H9 (cell line): ENCODE data around the gene HYAL2. TPM values are rescaled to one million over a fixed set of nuclear protein-coding genes. Genes with fewer than 3 reads are reported as not detected.
A peak's percentile ranks its signal among the peaks of the same experiment; 100 is the strongest.

Experiments used
- DNase-seq: peaks from one replicate; pipeline ENCODE4 v3.0.0-alpha.2; 2017
- H2AFZ ChIP-seq: one replicate; pipeline ENCODE4 v1.6.1; 2013; ENCODE audit warnings: mild to moderate bottlenecking, low read length, control low read depth, moderate library complexity
- H2AK5ac ChIP-seq: 2 replicates; pipeline ENCODE4 v1.6.1; 2013; ENCODE audit warnings: low read length, control low read depth, mixed read lengths; ENCODE audit not compliant: insufficient read length
- H2BK120ac ChIP-seq: one replicate; pipeline ENCODE4 v1.6.1; 2013; ENCODE audit warnings: low read depth, mild to moderate bottlenecking, low read length, control low read depth, inconsistent platforms; ENCODE audit not compliant: poor library complexity, severe bottlenecking
- H2BK12ac ChIP-seq: 2 replicates; pipeline ENCODE4 v1.6.1; 2013; ENCODE audit warnings: low read length, control low read depth, mixed read lengths, low read depth; ENCODE audit not compliant: insufficient read length
- H2BK15ac ChIP-seq: 2 replicates; pipeline ENCODE4 v1.6.1; 2013; ENCODE audit warnings: low read depth, low read length, control low read depth
- H2BK20ac ChIP-seq: one replicate; pipeline ENCODE4 v1.6.1; 2013; ENCODE audit warnings: low read depth, mild to moderate bottlenecking, low read length, control low read depth, inconsistent platforms; ENCODE audit not compliant: poor library complexity, severe bottlenecking
- H2BK5ac ChIP-seq: 2 replicates; pipeline ENCODE4 v1.6.1; 2013; ENCODE audit warnings: low read length, control low read depth, mixed read lengths; ENCODE audit not compliant: insufficient read length
- H3K14ac ChIP-seq: 2 replicates; pipeline ENCODE4 v1.6.1; 2013; ENCODE audit warnings: low read length, control low read depth; ENCODE audit not compliant: insufficient read depth
- H3K18ac ChIP-seq: 2 replicates; pipeline ENCODE4 v1.6.1; 2013; ENCODE audit warnings: low read depth, mild to moderate bottlenecking, mixed read lengths, low read length, control low read depth; ENCODE audit not compliant: insufficient read length
- H3K23ac ChIP-seq: 2 replicates; pipeline ENCODE4 v1.6.1; 2013; ENCODE audit warnings: low read length, control low read depth, mixed read lengths, low read depth; ENCODE audit not compliant: insufficient read length
- H3K23me2 ChIP-seq: 2 replicates; pipeline ENCODE4 v1.6.1; 2013; ENCODE audit warnings: low read depth, mild to moderate bottlenecking, mixed read lengths, low read length, control low read depth; ENCODE audit not compliant: insufficient read length, poor library complexity, severe bottlenecking
- H3K27ac ChIP-seq: 2 replicates; pipeline ENCODE4 v1.5.1; 2013; ENCODE audit warnings: low read length, control low read depth, mixed read lengths, low read depth; ENCODE audit not compliant: insufficient read length
- H3K27me3 ChIP-seq: 2 replicates; pipeline ENCODE4 v1.6.1; 2013; ENCODE audit warnings: low read length, control low read depth, inconsistent platforms; ENCODE audit not compliant: insufficient read depth
- H3K4ac ChIP-seq: 2 replicates; pipeline ENCODE4 v1.6.1; 2013; ENCODE audit warnings: low read depth, mild to moderate bottlenecking, control low read depth, inconsistent platforms, low read length, moderate library complexity
- H3K4me1 ChIP-seq: 2 replicates; pipeline ENCODE4 v1.6.1; 2013; ENCODE audit warnings: low read length, control low read depth, inconsistent platforms; ENCODE audit not compliant: insufficient read depth
- H3K4me2 ChIP-seq: 2 replicates; pipeline ENCODE4 v1.6.1; 2013; ENCODE audit warnings: low read length, control low read depth, mixed read lengths; ENCODE audit not compliant: insufficient read length, insufficient read depth
- H3K56ac ChIP-seq: 2 replicates; pipeline ENCODE4 v1.6.1; 2013; ENCODE audit warnings: low read depth, mild to moderate bottlenecking, mixed read lengths, low read length, control low read depth; ENCODE audit not compliant: insufficient read length
- H3K79me1 ChIP-seq: 2 replicates; pipeline ENCODE4 v1.6.1; 2013; ENCODE audit warnings: low read depth, mild to moderate bottlenecking, moderate library complexity, low read length, control low read depth, inconsistent platforms; ENCODE audit not compliant: insufficient read depth, poor library complexity, severe bottlenecking
- H3K79me2 ChIP-seq: 2 replicates; pipeline ENCODE4 v1.6.1; 2013; ENCODE audit warnings: low read length, control low read depth, inconsistent platforms; ENCODE audit not compliant: insufficient read depth
- H3K9ac ChIP-seq: 2 replicates; pipeline ENCODE4 v1.6.1; 2013; ENCODE audit warnings: low read length, control low read depth, mixed read lengths; ENCODE audit not compliant: insufficient read length; ENCODE audit errors: extremely low read depth
- H3K9me3 ChIP-seq: one replicate; pipeline ENCODE4 v1.6.1; 2013; ENCODE audit warnings: low read depth, low read length, inconsistent platforms; ENCODE audit not compliant: control insufficient read depth
- H3T11ph ChIP-seq: one replicate; pipeline ENCODE4 v1.6.1; 2013; ENCODE audit warnings: mild to moderate bottlenecking, low read length, control low read depth, inconsistent platforms
- H4K20me1 ChIP-seq: one replicate; pipeline ENCODE4 v1.6.1; 2013; ENCODE audit not compliant: control insufficient read depth, insufficient read length, insufficient read depth
- H4K5ac ChIP-seq: 2 replicates; pipeline ENCODE4 v1.6.1; 2013; ENCODE audit warnings: low read depth, mild to moderate bottlenecking, mixed read lengths, low read length, control low read depth; ENCODE audit not compliant: insufficient read length
- H4K8ac ChIP-seq: replicated peaks from 2 replicates; pipeline ENCODE4 v1.6.1; 2013; ENCODE audit warnings: low read length, control low read depth, mixed read lengths, low read depth; ENCODE audit not compliant: insufficient read length
- H4K91ac ChIP-seq: 2 replicates; pipeline ENCODE4 v1.6.1; 2013; ENCODE audit warnings: low read depth, mild to moderate bottlenecking, moderate library complexity, mixed read lengths, low read length, control low read depth; ENCODE audit not compliant: insufficient read length
- H3K27ac Mint-ChIP-seq, 3 experiments: 2 replicates in 2 of 3; 3 replicates in 1 of 3; pipeline ENCODE4 v1.8.0; 2020 to 2021; ENCODE audit warnings: mixed read lengths in 3 of 3, mild to moderate bottlenecking in 1 of 3, moderate library complexity in 1 of 3
- H3K27me3 Mint-ChIP-seq: 2 replicates; pipeline ENCODE4 v1.8.0; 2021; ENCODE audit warnings: low read depth, mild to moderate bottlenecking, moderate library complexity, mixed read lengths
- H3K36me3 Mint-ChIP-seq, 3 experiments: 2 replicates in 2 of 3; 3 replicates in 1 of 3; pipeline ENCODE4 v1.8.0; 2020 to 2021; ENCODE audit warnings: low read depth in 3 of 3, mixed read lengths in 3 of 3; ENCODE audit not compliant: insufficient read depth in 1 of 3
- H3K4me1 Mint-ChIP-seq, 2 experiments: 2 replicates each; pipeline ENCODE4 v1.8.0; 2020; ENCODE audit warnings: mixed read lengths in 2 of 2
- H3K4me3 Mint-ChIP-seq, 2 experiments: 2 replicates in 1 of 2; 3 replicates in 1 of 2; pipeline ENCODE4 v1.8.0; 2020 to 2021; ENCODE audit warnings: mild to moderate bottlenecking in 2 of 2, mixed read lengths in 2 of 2, moderate library complexity in 1 of 2
- H3K9me3 Mint-ChIP-seq, 2 experiments: 2 replicates in 1 of 2; 3 replicates in 1 of 2; pipeline ENCODE4 v1.8.0; 2020; ENCODE audit warnings: mild to moderate bottlenecking in 2 of 2, mixed read lengths in 2 of 2, moderate library complexity in 1 of 2
- CTCF ChIP-seq: fragments of 200-600 bp; sonication (generic); conservative IDR thresholded peaks from 3 replicates; pipeline ENCODE4 v1.8.0; 2021; ENCODE audit warnings: antibody characterized with exemption, mild to moderate bottlenecking
- WGBS: extraction: QIAGEN DNeasy Blood & Tissue Kit; methylation state at CpG from one replicate; pipeline ENCODE4 v1.1.7; 2013; ENCODE audit warnings: missing lambda C conversion rate, low lambda C conversion rate, mixed read lengths; ENCODE audit not compliant: insufficient read length; ENCODE audit errors: extremely low coverage; 5-methylcytosine and 5-hydroxymethylcytosine counted together
- total RNA-seq: library from RNA; stranded (reverse); gene quantifications from 2 replicates; pipeline ENCODE4 v1.2.1, GENCODE V29; 2021

Gene HYAL2
- total RNA-seq, 1 experiment from 2014 or later = 51.9 TPM

DNA sequence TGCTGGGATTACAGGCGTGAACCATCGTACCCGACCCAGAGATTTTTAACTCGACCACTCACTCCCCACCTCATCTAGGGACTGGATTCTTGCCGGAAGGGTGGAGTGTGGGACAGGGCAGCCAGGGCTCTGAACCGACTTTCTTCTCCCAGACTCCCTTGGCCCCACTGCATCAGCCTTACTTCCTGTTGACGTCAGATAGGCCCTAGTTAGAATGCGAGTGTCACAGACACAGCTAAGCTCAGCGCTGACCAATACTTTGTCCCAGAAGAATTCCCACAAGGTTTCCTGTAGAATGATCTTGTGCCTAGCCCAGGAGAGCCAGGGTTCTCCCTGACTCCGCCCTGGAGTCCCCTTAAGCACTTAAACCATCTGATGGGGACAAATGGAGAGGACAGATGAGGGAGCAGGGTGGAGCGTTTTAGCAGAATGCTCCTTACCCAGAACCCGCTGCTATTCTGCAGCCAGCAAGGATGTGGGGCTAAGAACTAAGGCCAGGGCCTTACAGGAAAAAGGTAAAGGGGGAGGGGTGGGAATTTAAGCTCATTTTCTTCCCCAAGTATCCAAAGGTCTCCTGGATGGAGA is 11.3 kb upstream of the HYAL2 start:
- no peak overlapping the region for H2AK5ac ChIP-seq
- H3K9me3 ChIP-seq = no peaks in the 10 kb centered on the region
- H3K27me3 ChIP-seq = no peaks in the 10 kb centered on the region; the same call in 1 of the 2 replicates
- H4K8ac ChIP-seq = no peak overlapping the region
- H2BK5ac ChIP-seq = no peak overlapping the region
- no peak overlapping the region for H3K56ac ChIP-seq
- H3K23me2 ChIP-seq = peaks cover 17% of the 10 kb centered on the region
- Mint-ChIP-seq H3K4me1 (peaks cover 20 to 28% of the 10 kb centered on the region in 2 experiments), H3K36me3 (peaks cover 11 to 45% (median 44%) of the 10 kb centered on the region in 3 experiments; a peak in 6 of 7 replicates), H3K27ac (peak overlapping the region in 2 of 3 experiments; percentile 48 to 49; a peak in 3 of 7 replicates), H3K27me3 (peaks cover 10% of the 10 kb centered on the region), H3K4me3 (peak overlapping the region in 1 of 2 experiments; percentile 11; a peak in 2 of 5 replicates), H3K9me3 (no peaks in the 10 kb centered on the region)
- H4K5ac ChIP-seq = no peak overlapping the region
- H3K18ac ChIP-seq = no peak overlapping the region
- H3K4me2 ChIP-seq = no peak overlapping the region
- no peak for TF ChIP-seq CTCF
- no CpG with 5 or more reads among the region's 12 CpGs for WGBS
- H2BK12ac ChIP-seq = no peak overlapping the region
- H3K4me1 ChIP-seq = no peaks in the 10 kb centered on the region; the same call in 1 of the 2 replicates
- no peak overlapping the region for H3K9ac ChIP-seq
- H2BK120ac ChIP-seq = no peak overlapping the region
- no peak overlapping the region for H4K91ac ChIP-seq
- no peaks in the 10 kb centered on the region for H4K20me1 ChIP-seq
- peaks cover 5% of the 10 kb centered on the region; the same call in 1 of the 2 replicates for H3K79me2 ChIP-seq
- no peak overlapping the region for H2BK20ac ChIP-seq
- H3K27ac ChIP-seq = no peak overlapping the region
- no peak overlapping the region for H3K14ac ChIP-seq
- no peak for DNase-seq
- H2BK15ac ChIP-seq = no peak overlapping the region
- H3T11ph ChIP-seq = no peak overlapping the region
- no peaks in the 10 kb centered on the region for H3K79me1 ChIP-seq
- no peak overlapping the region for H2AFZ ChIP-seq
- no peak overlapping the region for H3K23ac ChIP-seq
- no peak overlapping the region for H3K4ac ChIP-seq
